HEK293 (cell line): ENCODE measurements around the gene EIF2D.

Experiments
- CTCF ChIA-PET: fragments of 350-600 bp; formaldehyde crosslinking; extraction: SDS; loops from one replicate; lab custom pipeline; 2021; ENCODE audit warnings: antibody characterized with exemption; lab: Yijun Ruan, JAX
- POLR2A ChIA-PET: fragments of 300-600 bp; formaldehyde crosslinking; extraction: SDS; loops from one replicate; lab custom pipeline; 2020; ENCODE audit warnings: antibody characterized with exemption, inconsistent platforms; lab: Yijun Ruan, JAX
- H3K27ac ChIP-seq: fragments of 200-500 bp; sonication (Bioruptor generic); 2 replicates; pipeline ENCODE4 v1.5.1; 2014; ENCODE audit warnings: low read depth, low read length, control low read depth, inconsistent platforms; ENCODE audit errors: extremely low read depth
- H3K36me3 ChIP-seq, 2 experiments: fragments of 200-500 bp in 1 of 2; sonication (Bioruptor generic) in 1 of 2; 1 replicate in 1 of 2; 2 replicates in 1 of 2; pipeline ENCODE4 v1.5.1; 2014 to 2017; ENCODE audit warnings: inconsistent platforms in 2 of 2, low read length in 2 of 2; ENCODE audit not compliant: control insufficient read depth in 2 of 2, insufficient read depth in 1 of 2
- H3K4me1 ChIP-seq: fragments of 200-500 bp; sonication (Bioruptor generic); 2 replicates; pipeline ENCODE4 v1.5.1; 2014; ENCODE audit warnings: mild to moderate bottlenecking, low read length, inconsistent platforms; ENCODE audit not compliant: control insufficient read depth, insufficient read depth
- H3K4me3 ChIP-seq: 2 replicates; pipeline ENCODE4 v1.5.1; 2011; ENCODE audit warnings: low read depth, mild to moderate bottlenecking, control low read depth, low read length, moderate library complexity
- H3K9me3 ChIP-seq: fragments of 200-500 bp; sonication (Bioruptor generic); 2 replicates; pipeline ENCODE4 v1.5.1; 2014; ENCODE audit warnings: low read depth, low read length, inconsistent platforms; ENCODE audit not compliant: control insufficient read depth, insufficient read depth
- FEZF1 ChIP-seq: fragments of 450-650 bp; formaldehyde crosslinking; IDR thresholded peaks from 2 replicates; pipeline ENCODE4 v1.5.1; 2016; ENCODE audit warnings: missing biosample characterization, missing genetic modification characterization
- GLIS1 ChIP-seq: fragments of 450-650 bp; formaldehyde crosslinking; IDR thresholded peaks from 2 replicates; pipeline ENCODE4 v1.5.1; 2016; ENCODE audit warnings: missing biosample characterization, missing genetic modification characterization
- KLF10 ChIP-seq: fragments of 450-650 bp; IDR thresholded peaks from 2 replicates; pipeline ENCODE4 v1.5.1; 2018; ENCODE audit warnings: missing biosample characterization, mild to moderate bottlenecking, missing genetic modification characterization
- KLF9 ChIP-seq: fragments of 450-650 bp; formaldehyde crosslinking; IDR thresholded peaks from 2 replicates; pipeline ENCODE4 v1.5.1; 2016; ENCODE audit warnings: missing biosample characterization, missing genetic modification characterization, low read depth
- MEIS1 ChIP-seq: sonication (generic); formaldehyde crosslinking; IDR thresholded peaks from 2 replicates; pipeline ENCODE4 v1.8.1; 2022; ENCODE audit warnings: missing genetic modification reagents, mild to moderate bottlenecking, borderline replicate concordance
- SP3 ChIP-seq: fragments of 450-650 bp; formaldehyde crosslinking; IDR thresholded peaks from 2 replicates; pipeline ENCODE4 v1.5.1; 2016; ENCODE audit warnings: missing biosample characterization, missing genetic modification characterization
- ZBTB7A ChIP-seq: fragments of 450-650 bp; formaldehyde crosslinking; IDR thresholded peaks from 2 replicates; pipeline ENCODE4 v1.5.1; 2016; ENCODE audit warnings: low read depth, missing biosample characterization, missing genetic modification characterization
- ZIC2 ChIP-seq: fragments of 450-650 bp; formaldehyde crosslinking; IDR thresholded peaks from 2 replicates; pipeline ENCODE4 v1.5.1; 2016; ENCODE audit warnings: missing biosample characterization, missing genetic modification characterization
- ZNF184 ChIP-seq: fragments of 450-650 bp; IDR thresholded peaks from 2 replicates; pipeline ENCODE4 v1.5.1; 2018; ENCODE audit warnings: missing biosample characterization, mild to moderate bottlenecking, missing genetic modification characterization
- ZNF24 ChIP-seq: fragments of 450-650 bp; formaldehyde crosslinking; IDR thresholded peaks from 2 replicates; pipeline ENCODE4 v1.5.1; 2016; ENCODE audit warnings: missing biosample characterization, missing genetic modification characterization
- ZNF274 ChIP-seq, 2 experiments: fragments of 200-500 bp in 1 of 2; fragments of 450-650 bp in 1 of 2; sonication (Bioruptor generic) in 1 of 2; formaldehyde crosslinking in 1 of 2; IDR thresholded peaks; 2 replicates each; pipeline versions ENCODE4 v1.5.1 to v1.6.1; 2014 to 2016; ENCODE audit warnings: borderline replicate concordance in 1 of 2, inconsistent platforms in 1 of 2, low read length in 1 of 2, missing biosample characterization in 1 of 2, missing genetic modification characterization in 1 of 2
- ZNF391 ChIP-seq: fragments of 450-650 bp; formaldehyde crosslinking; IDR thresholded peaks from 2 replicates; pipeline ENCODE4 v1.5.1; 2016; ENCODE audit warnings: low read depth, missing biosample characterization, missing genetic modification characterization, borderline replicate concordance
- ZNF433 ChIP-seq: fragments of 450-650 bp; formaldehyde crosslinking; IDR thresholded peaks from 2 replicates; pipeline ENCODE4 v1.5.1; 2016; ENCODE audit warnings: missing biosample characterization, missing genetic modification characterization, low read depth
- ZNF530 ChIP-seq: fragments of 450-650 bp; formaldehyde crosslinking; IDR thresholded peaks from 2 replicates; pipeline ENCODE4 v1.5.1; 2016; ENCODE audit warnings: low read depth, missing biosample characterization, missing genetic modification characterization
- ZNF571 ChIP-seq: fragments of 450-650 bp; formaldehyde crosslinking; IDR thresholded peaks from 2 replicates; pipeline ENCODE4 v1.5.0; 2017; ENCODE audit warnings: missing biosample characterization, missing genetic modification characterization
- ZNF623 ChIP-seq: fragments of 450-650 bp; formaldehyde crosslinking; IDR thresholded peaks from 2 replicates; pipeline ENCODE4 v1.5.1; 2016; ENCODE audit warnings: missing biosample characterization, missing genetic modification characterization
- ZNF629 ChIP-seq: fragments of 450-650 bp; formaldehyde crosslinking; IDR thresholded peaks from 2 replicates; pipeline ENCODE4 v1.5.1; 2017; ENCODE audit warnings: missing biosample characterization, missing genetic modification characterization
- ZNF777 ChIP-seq: fragments of 450-650 bp; formaldehyde crosslinking; IDR thresholded peaks from 2 replicates; pipeline ENCODE4 v1.5.1; 2017; ENCODE audit warnings: missing biosample characterization, missing genetic modification characterization, borderline replicate concordance
- ZNF791 ChIP-seq: fragments of 450-650 bp; formaldehyde crosslinking; IDR thresholded peaks from 2 replicates; pipeline ENCODE4 v1.5.1; 2016; ENCODE audit warnings: missing biosample characterization, missing genetic modification characterization
- ZNF830 ChIP-seq: fragments of 450-650 bp; IDR thresholded peaks from 2 replicates; pipeline ENCODE4 v1.5.0; 2018; ENCODE audit warnings: missing biosample characterization, missing genetic modification characterization, low read depth, mild to moderate bottlenecking, moderate library complexity
- ZSCAN23 ChIP-seq: fragments of 450-650 bp; formaldehyde crosslinking; IDR thresholded peaks from 2 replicates; pipeline ENCODE4 v1.5.1; 2016; ENCODE audit warnings: missing biosample characterization, missing genetic modification characterization
- TF ChIP-seq, protein P1 (sequence below): fragments of 450-650 bp; formaldehyde crosslinking; IDR thresholded peaks from 2 replicates; pipeline ENCODE4 v1.5.1; 2017; ENCODE audit warnings: missing biosample characterization, mild to moderate bottlenecking, missing genetic modification characterization, moderate library complexity
- TF ChIP-seq, protein P2 (sequence below): fragments of 450-650 bp; formaldehyde crosslinking; IDR thresholded peaks from 2 replicates; pipeline ENCODE4 v1.5.1; 2016; ENCODE audit warnings: missing biosample characterization, missing genetic modification characterization

EIF2D gene

DNA sequence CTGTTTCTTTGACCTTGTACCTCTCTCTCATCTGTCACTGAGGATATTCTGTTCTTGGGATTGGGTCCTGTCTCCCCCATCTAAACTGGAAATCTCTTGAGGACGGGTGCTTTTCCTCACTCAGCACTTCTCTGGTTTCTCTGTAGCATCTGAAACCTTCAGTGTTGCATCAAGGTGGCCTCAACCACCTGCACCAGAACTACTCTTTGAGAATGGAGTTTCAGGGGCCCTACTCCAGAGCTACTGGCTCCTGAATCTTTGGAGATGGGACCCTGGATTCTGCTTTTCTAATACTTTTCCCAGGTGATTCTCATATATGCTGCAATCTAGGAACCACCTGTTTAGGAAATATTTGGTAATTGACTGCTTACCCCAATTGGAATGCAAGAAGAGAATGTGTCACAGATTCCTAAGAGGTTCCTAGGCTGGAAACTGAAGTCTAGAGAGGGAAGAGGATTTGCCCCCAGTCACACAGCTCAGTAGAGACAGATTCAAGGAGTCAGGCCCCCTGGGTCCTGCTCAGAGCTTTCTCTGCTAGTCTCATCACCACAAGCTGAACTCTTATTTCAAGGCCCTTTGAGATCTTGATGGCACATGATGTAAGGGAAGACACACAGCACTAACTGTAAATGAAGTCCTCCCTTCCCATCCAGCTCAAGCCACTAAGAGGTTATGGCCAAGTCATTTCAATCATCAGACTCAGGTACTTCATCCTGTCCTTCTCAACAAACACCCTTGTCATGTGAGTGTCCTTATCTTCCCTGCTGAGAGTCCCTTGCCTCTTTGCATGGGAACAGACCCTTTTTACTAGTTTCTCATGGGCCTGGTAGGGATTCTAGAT lies 48.7 kb downstream of the EIF2D start:
- ChIA-PET CTCF (interaction anchor here (0.8 to 5.6 kb wide), 3 partner anchors 18 to 84 kb away, joined by 3 to 41 read pairs (median 3); no protein-coding TSS in a partner anchor), POLR2A (no interaction called here)
- H3K27ac ChIP-seq, result no peak overlapping the region
- no peaks in the 10 kb centered on the region for H3K9me3 ChIP-seq
- TF ChIP-seq, protein P1, sequence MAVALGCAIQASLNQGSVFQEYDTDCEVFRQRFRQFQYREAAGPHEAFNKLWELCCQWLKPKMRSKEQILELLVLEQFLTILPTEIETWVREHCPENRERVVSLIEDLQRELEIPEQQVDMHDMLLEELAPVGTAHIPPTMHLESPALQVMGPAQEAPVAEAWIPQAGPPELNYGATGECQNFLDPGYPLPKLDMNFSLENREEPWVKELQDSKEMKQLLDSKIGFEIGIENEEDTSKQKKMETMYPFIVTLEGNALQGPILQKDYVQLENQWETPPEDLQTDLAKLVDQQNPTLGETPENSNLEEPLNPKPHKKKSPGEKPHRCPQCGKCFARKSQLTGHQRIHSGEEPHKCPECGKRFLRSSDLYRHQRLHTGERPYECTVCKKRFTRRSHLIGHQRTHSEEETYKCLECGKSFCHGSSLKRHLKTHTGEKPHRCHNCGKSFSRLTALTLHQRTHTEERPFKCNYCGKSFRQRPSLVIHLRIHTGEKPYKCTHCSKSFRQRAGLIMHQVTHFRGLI, result no peak
- TF ChIP-seq ZNF530 (tag by site-specific recombination), result no peak
- TF ChIP-seq ZSCAN23, result no peak
- TF ChIP-seq FEZF1 (tag by site-specific recombination), result no peak
- no peak for TF ChIP-seq ZNF24
- no peak for TF ChIP-seq ZIC2 (tag by site-specific recombination)
- TF ChIP-seq ZNF777 (tag by site-specific recombination), result no peak
- no peak for TF ChIP-seq ZNF433 (tag by site-specific recombination)
- no peak for TF ChIP-seq ZNF274 (IDR thresholded peaks at IDR 0.05; ENCODE audit: low read length)
- no peak for TF ChIP-seq ZNF274 (tag by site-specific recombination; IDR thresholded peaks at IDR 0.05; ENCODE audit: borderline replicate concordance)
- TF ChIP-seq ZNF830 (tag by site-specific recombination), result no peak
- TF ChIP-seq ZNF184, result no peak
- TF ChIP-seq ZNF391, result no peak
- TF ChIP-seq KLF10 (tag by site-specific recombination), result no peak
- H3K4me1 ChIP-seq, result 0 out of 2 replicates have a peak, but pooled peaks cover 2% of the 10 kb centered on the region
- H3K36me3 ChIP-seq, result peaks cover 0 to 20% of the 10 kb centered on the region in 2 experiments; a peak in 1 of 3 replicates
- H3K4me3 ChIP-seq, result no peak overlapping the region

DNA sequence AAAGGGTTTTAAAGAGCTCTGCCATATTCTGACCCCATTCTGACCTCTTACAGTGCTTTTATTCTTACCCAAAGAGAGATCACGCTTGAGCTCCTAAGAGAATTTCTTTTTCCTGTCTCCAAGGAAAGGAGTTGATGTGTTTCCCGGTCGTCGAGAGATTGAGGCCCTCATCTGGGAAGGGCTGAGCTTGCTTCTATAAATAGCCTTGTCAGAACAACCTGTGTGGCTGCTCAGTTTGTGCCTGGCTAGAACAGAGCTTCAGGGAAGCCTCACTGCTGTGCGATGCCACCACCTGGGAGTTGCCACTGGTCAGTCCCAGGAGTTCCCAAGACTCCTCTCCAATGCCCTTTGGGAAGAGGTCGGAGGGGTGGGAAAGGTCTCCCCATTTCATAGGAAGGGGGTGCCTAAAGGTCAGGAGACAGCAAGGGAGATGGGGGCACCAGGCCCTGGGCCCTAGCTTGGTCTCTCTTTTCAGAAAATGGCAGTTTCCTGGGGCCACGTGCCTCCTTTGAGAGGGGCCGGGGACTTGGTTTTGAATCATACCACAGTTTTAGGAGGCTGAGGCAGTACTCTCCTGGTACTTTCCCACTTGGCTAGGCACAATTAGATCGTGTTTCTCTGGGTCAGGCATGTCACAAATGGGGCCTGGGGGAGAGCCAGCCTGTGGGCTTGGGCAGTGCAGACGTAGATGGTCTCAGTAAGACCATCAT lies 52.1 kb downstream of the EIF2D start:
- ChIA-PET POLR2A (no interaction called here), CTCF (interaction anchor here (0.6 to 1.5 kb wide), 3 partner anchors 15 to 81 kb away, joined by 3 to 6 read pairs (median 4); no protein-coding TSS in a partner anchor)
- Histone ChIP-seq H3K27ac (no peak overlapping the region; the same call in 1 of the 2 replicates), H3K4me3 (no peak overlapping the region), H3K4me1 (peaks cover 10% of the 10 kb centered on the region), H3K9me3 (no peaks in the 10 kb centered on the region), H3K36me3 (peaks cover 0 to 20% of the 10 kb centered on the region in 2 experiments; a peak in 1 of 3 replicates)
- TF ChIP-seq ZBTB7A (tag by site-specific recombination) (no peak), ZNF629 (no peak), GLIS1 (tag by site-specific recombination) (0 out of 2 replicates have a peak, but pooled peaks have one; percentile 13)

DNA sequence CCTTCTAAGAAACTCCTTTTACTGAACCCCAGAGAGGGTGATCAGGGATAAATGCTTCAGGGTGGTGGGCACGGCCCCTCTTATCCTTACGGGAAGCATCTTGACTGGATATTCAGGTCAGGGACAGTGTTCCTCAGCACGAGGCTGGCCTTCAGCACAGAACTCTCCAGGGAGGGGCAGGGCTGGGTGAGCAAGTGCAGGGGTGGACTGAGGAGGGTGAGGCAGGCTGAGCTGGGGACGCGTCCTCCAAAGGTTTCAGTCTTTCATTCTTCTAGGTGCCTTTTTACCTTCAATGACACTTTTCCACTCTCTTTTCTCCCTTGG lies 52.6 kb downstream of the EIF2D start:
- no peaks in the 10 kb centered on the region for H3K9me3 ChIP-seq
- H3K27ac ChIP-seq, result peak overlapping the region; percentile 4; the same call in 1 of the 2 replicates
- ChIA-PET POLR2A (no interaction called here), CTCF (interaction anchor here (0.6 to 1.5 kb wide), 3 partner anchors 14 to 80 kb away, joined by 3 to 6 read pairs (median 4); no protein-coding TSS in a partner anchor)
- peaks cover 0 to 20% of the 10 kb centered on the region in 2 experiments; a peak in 1 of 3 replicates for H3K36me3 ChIP-seq
- H3K4me1 ChIP-seq, result peaks cover 10% of the 10 kb centered on the region
- H3K4me3 ChIP-seq, result no peak overlapping the region
- TF ChIP-seq ZNF791 (tag by site-specific recombination) (no peak), ZIC2 (tag by site-specific recombination) (no peak), MEIS1 (CRISPR knock-in tag) (no peak), ZNF571 (tag by site-specific recombination) (no peak), ZNF274 (IDR thresholded peaks at IDR 0.05; ENCODE audit: low read length) (no peak), ZNF274 (tag by site-specific recombination; IDR thresholded peaks at IDR 0.05; ENCODE audit: borderline replicate concordance) (no peak), ZBTB7A (tag by site-specific recombination) (no peak), SP3 (tag by site-specific recombination) (no peak), ZNF623 (tag by site-specific recombination) (no peak), KLF9 (tag by site-specific recombination) (no peak), ZNF433 (tag by site-specific recombination) (no peak)
- TF ChIP-seq, protein P2, sequence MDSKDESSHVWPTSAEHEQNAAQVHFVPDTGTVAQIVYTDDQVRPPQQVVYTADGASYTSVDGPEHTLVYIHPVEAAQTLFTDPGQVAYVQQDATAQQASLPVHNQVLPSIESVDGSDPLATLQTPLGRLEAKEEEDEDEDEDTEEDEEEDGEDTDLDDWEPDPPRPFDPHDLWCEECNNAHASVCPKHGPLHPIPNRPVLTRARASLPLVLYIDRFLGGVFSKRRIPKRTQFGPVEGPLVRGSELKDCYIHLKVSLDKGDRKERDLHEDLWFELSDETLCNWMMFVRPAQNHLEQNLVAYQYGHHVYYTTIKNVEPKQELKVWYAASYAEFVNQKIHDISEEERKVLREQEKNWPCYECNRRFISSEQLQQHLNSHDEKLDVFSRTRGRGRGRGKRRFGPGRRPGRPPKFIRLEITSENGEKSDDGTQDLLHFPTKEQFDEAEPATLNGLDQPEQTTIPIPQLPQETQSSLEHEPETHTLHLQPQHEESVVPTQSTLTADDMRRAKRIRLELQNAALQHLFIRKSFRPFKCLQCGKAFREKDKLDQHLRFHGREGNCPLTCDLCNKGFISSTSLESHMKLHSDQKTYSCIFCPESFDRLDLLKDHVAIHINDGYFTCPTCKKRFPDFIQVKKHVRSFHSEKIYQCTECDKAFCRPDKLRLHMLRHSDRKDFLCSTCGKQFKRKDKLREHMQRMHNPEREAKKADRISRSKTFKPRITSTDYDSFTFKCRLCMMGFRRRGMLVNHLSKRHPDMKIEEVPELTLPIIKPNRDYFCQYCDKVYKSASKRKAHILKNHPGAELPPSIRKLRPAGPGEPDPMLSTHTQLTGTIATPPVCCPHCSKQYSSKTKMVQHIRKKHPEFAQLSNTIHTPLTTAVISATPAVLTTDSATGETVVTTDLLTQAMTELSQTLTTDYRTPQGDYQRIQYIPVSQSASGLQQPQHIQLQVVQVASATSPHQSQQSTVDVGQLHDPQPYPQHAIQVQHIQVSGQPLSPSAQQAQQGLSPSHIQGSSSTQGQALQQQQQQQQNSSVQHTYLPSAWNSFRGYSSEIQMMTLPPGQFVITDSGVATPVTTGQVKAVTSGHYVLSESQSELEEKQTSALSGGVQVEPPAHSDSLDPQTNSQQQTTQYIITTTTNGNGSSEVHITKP (tag by site-specific recombination), result no peak
